ENCODE data around the gene AGBL1. TPM values are rescaled to one million over a fixed set of nuclear protein-coding genes. Genes with fewer than 3 reads are reported as not detected.

Gene AGBL1
- total and polyA plus RNA-seq, 2 experiments from 2014 or later: 0.03 TPM; not detected in 1

DNA sequence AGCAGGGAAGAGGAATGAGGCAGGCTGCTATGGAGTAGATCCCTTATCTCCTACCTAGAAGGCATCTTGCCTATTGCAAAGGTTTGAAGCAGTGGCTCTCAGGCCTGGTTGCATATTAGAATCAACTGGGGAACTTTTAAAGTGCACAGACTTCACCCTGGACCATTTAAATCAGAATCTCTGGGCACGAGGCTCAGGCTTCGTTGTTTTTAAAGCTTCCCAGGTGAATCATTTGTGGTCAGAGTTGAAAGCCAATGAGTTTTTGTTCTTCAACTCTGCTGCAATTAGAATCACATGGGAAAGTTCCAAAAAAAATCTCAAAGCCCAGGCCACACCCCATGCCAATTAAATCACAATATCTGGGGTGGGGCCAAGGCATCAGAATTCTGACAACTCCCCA lies 773.1 kb downstream of the AGBL1 start (continued):
- TF ChIP-seq, protein P1, sequence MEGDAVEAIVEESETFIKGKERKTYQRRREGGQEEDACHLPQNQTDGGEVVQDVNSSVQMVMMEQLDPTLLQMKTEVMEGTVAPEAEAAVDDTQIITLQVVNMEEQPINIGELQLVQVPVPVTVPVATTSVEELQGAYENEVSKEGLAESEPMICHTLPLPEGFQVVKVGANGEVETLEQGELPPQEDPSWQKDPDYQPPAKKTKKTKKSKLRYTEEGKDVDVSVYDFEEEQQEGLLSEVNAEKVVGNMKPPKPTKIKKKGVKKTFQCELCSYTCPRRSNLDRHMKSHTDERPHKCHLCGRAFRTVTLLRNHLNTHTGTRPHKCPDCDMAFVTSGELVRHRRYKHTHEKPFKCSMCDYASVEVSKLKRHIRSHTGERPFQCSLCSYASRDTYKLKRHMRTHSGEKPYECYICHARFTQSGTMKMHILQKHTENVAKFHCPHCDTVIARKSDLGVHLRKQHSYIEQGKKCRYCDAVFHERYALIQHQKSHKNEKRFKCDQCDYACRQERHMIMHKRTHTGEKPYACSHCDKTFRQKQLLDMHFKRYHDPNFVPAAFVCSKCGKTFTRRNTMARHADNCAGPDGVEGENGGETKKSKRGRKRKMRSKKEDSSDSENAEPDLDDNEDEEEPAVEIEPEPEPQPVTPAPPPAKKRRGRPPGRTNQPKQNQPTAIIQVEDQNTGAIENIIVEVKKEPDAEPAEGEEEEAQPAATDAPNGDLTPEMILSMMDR (conservative IDR thresholded peaks at IDR 0.05; ENCODE audit: low read depth in 2 of 2): no peak
- TF ChIP-seq STAT1 (IDR thresholded peaks at IDR 0.05; ENCODE audit: unreplicated experiment): no peak
- no peak for TF ChIP-seq NANOG (IDR thresholded peaks at IDR 0.05; ENCODE audit: borderline replicate concordance)
- TF ChIP-seq JUNB (IDR thresholded peaks at IDR 0.05; ENCODE audit: unreplicated experiment): no peak
- TF ChIP-seq, protein P2, sequence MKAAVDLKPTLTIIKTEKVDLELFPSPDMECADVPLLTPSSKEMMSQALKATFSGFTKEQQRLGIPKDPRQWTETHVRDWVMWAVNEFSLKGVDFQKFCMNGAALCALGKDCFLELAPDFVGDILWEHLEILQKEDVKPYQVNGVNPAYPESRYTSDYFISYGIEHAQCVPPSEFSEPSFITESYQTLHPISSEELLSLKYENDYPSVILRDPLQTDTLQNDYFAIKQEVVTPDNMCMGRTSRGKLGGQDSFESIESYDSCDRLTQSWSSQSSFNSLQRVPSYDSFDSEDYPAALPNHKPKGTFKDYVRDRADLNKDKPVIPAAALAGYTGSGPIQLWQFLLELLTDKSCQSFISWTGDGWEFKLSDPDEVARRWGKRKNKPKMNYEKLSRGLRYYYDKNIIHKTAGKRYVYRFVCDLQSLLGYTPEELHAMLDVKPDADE (IDR thresholded peaks at IDR 0.05): no peak

DNA sequence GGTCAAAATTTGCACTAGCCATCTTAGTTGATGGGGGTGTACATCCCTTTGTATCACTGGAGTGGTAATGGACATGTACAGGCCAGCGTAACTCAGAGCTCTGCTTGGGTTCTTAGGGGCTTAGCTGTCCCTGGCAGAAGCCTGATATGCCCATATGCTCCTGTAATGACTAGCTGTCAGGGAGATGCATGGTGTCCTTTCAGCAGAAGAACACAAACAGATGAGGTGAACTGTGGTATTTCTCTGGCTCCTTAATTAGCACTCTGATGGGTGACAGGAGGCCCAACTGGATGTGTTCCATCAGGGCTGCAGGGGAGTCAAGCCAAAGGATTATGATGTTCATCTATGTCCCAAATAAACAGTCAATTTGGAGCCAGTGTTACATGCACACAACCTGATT lies 774.5 kb downstream of the AGBL1 start:
- Histone ChIP-seq H2AFZ (no peak overlapping the region), H4K20me1 (replicated peaks; ENCODE audit: insufficient read depth) (no peaks in the 10 kb centered on the region), H3K4me2 (no peak overlapping the region), H3F3A (replicated peaks; ENCODE audit: low read depth) (no peaks in the 10 kb centered on the region), H3K27ac (ENCODE audit: low read depth) (no peak overlapping the region), H3K9me2 (ENCODE audit: insufficient read depth) (0 out of 2 replicates have a peak, but pooled peaks cover 5% of the 10 kb centered on the region), H3K27me3 (ENCODE audit: insufficient read depth) (no peaks in the 10 kb centered on the region), H3K4me1 (ENCODE audit: insufficient read depth) (no peaks in the 10 kb centered on the region), H3K4me3 (no peak overlapping the region), H3K79me2 (replicated peaks; ENCODE audit: insufficient read depth) (no peaks in the 10 kb centered on the region), H3K36me3 (ENCODE audit: insufficient read depth) (no peaks in the 10 kb centered on the region)
- Mint-ChIP-seq H3K4me3 (no peak overlapping the region), H3K4me1 (no peaks in the 10 kb centered on the region), H3K36me3 (ENCODE audit: low read depth) (no peaks in the 10 kb centered on the region), H3K27me3 (ENCODE audit: insufficient read depth, low read depth, poor library complexity) (no peaks in the 10 kb centered on the region), H3K27ac (no peak overlapping the region), H3K9me3 (no peaks in the 10 kb centered on the region)
- no peak for ATAC-seq
- DNase-seq (ENCODE audit: low spot score): no peak
- TF ChIP-seq CREB1 (CRISPR knock-in tag; IDR thresholded peaks at IDR 0.05; ENCODE audit: low read depth): no peak
- TF ChIP-seq ZNF331 (CRISPR knock-in tag; IDR thresholded peaks at IDR 0.05; ENCODE audit: low read depth): no peak
- TF ChIP-seq EZH2 (IDR thresholded peaks at IDR 0.05; ENCODE audit: low read depth, unreplicated experiment): no peak
- TF ChIP-seq NANOG (IDR thresholded peaks at IDR 0.05; ENCODE audit: borderline replicate concordance): no peak
- no peak for TF ChIP-seq ZNF114 (CRISPR knock-in tag; IDR thresholded peaks at IDR 0.05)
- no peak for TF ChIP-seq JUNB (IDR thresholded peaks at IDR 0.05; ENCODE audit: unreplicated experiment)

DNA sequence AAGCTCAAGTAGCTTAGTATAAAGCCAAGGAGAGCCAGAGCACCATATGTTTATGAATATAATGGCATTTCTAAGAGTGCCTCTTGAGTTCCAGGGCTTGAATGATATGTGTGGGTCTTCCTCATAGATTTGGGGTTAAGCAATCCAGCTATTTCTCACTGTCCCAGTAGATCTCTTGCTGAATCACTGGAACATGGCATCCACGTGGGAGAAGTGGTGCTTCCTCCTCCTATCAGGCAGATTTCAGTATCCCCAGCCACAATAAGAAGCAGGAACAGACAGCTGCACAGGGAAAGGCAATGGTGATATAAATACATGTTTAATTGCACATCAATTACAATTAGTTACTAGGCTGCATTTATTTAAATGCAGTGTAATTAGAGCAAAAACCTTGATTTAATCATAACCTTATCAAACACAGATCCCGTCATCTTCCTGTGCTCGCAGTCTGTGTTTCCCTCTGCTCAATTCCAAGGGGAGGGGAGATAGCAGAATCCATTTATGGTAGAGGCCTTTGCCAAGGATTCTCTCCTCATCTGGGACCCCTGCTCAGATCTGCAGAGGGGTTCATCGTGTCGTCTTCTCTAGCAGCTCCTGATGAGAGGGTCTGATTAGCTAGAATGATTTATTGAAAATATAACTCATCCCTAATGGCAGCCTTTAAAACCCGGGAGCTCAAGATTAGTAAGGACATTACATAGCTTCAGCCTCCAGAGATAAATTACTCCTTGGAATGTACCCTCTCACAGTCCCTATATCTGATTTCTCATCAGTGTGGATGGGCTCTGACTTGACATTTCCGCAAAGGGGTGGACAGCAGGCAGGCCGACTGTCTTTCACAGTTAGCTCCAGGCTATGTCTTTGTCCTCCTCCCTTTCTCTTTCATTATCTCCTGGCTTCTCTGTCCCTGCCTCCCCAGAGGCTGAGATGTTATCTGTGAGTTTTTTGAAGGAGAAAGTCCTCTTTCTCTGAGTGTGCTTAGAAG lies 775.9 kb downstream of the AGBL1 start:
- H3K36me3 ChIP-seq (ENCODE audit: insufficient read depth): no peaks in the 10 kb centered on the region
- H3F3A ChIP-seq (replicated peaks; ENCODE audit: low read depth): no peaks in the 10 kb centered on the region
- no peak for ATAC-seq
- H3K4me2 ChIP-seq: no peak overlapping the region
- H2AFZ ChIP-seq: no peak overlapping the region
- H3K4me3 Mint-ChIP-seq: no peak overlapping the region
- H3K4me1 ChIP-seq (ENCODE audit: insufficient read depth): no peaks in the 10 kb centered on the region
- no peaks in the 10 kb centered on the region for H3K36me3 Mint-ChIP-seq (ENCODE audit: low read depth)
- no peaks in the 10 kb centered on the region for H3K79me2 ChIP-seq (replicated peaks; ENCODE audit: insufficient read depth)
- H3K4me1 Mint-ChIP-seq: no peaks in the 10 kb centered on the region
- no peaks in the 10 kb centered on the region for H4K20me1 ChIP-seq (replicated peaks; ENCODE audit: insufficient read depth)
- 0 out of 2 replicates have a peak, but pooled peaks cover 5% of the 10 kb centered on the region for H3K9me2 ChIP-seq (ENCODE audit: insufficient read depth)
- no peaks in the 10 kb centered on the region for H3K27me3 ChIP-seq (ENCODE audit: insufficient read depth)
- H3K27me3 Mint-ChIP-seq (ENCODE audit: insufficient read depth, low read depth, poor library complexity): no peaks in the 10 kb centered on the region
- no peak overlapping the region for H3K27ac ChIP-seq (ENCODE audit: low read depth)
- no peak overlapping the region for H3K27ac Mint-ChIP-seq
- DNase-seq (ENCODE audit: low spot score): no peak
- H3K4me3 ChIP-seq: no peak overlapping the region
- no peaks in the 10 kb centered on the region for H3K9me3 Mint-ChIP-seq
- TF ChIP-seq EZH2 (IDR thresholded peaks at IDR 0.05; ENCODE audit: low read depth, unreplicated experiment) (no peak), NANOG (IDR thresholded peaks at IDR 0.05; ENCODE audit: borderline replicate concordance) (no peak), POLR2AphosphoS5 (IDR thresholded peaks at IDR 0.05; ENCODE audit: low read depth) (no peak), ZNF331 (CRISPR knock-in tag; IDR thresholded peaks at IDR 0.05; ENCODE audit: low read depth) (no peak), EZH2phosphoT487 (IDR thresholded peaks at IDR 0.05; ENCODE audit: unreplicated experiment) (no peak)

Measured in GM23338 (cell line).